Fibroblast of pulmonary artery (primary cell): Measurements from ENCODE around the gene TMOD3.

Experiments used
- DNase-seq: peaks from one replicate; pipeline ENCODE4 v3.0.0-alpha.2; 2010; ENCODE audit warnings: low read depth
- H3K4me3 ChIP-seq: replicated peaks from 2 replicates; pipeline ENCODE4 v1.5.1; 2011; ENCODE audit warnings: low read depth, mild to moderate bottlenecking, control low read depth, low read length, moderate library complexity
- TF ChIP-seq, protein P1 (sequence below): IDR thresholded peaks from 2 replicates; pipeline ENCODE4 v1.5.1; 2011; ENCODE audit warnings: mild to moderate bottlenecking, control low read depth, low read length, inconsistent platforms; ENCODE audit errors: missing control alignments

Gene TMOD3

DNA sequence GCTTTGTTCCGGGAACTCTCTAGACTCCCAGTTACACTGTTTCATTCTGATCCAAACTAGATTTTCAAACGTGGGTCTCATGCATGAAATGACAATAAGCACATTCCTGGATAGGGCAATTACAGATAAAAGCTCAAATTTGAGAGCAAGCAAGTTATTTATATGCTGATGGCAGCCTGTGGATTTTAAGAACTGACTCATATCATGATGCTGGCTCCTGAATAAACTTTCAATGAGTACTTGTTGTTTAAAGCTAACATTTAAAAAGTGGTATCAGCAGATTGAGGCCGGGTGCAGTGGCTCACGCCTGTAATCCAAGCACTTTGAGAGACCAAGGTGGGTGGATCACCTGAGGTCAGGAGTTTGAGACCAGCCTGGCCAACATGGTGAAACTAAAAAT lies 75.5 kb downstream of the TMOD3 start:
- TF ChIP-seq, protein P1, sequence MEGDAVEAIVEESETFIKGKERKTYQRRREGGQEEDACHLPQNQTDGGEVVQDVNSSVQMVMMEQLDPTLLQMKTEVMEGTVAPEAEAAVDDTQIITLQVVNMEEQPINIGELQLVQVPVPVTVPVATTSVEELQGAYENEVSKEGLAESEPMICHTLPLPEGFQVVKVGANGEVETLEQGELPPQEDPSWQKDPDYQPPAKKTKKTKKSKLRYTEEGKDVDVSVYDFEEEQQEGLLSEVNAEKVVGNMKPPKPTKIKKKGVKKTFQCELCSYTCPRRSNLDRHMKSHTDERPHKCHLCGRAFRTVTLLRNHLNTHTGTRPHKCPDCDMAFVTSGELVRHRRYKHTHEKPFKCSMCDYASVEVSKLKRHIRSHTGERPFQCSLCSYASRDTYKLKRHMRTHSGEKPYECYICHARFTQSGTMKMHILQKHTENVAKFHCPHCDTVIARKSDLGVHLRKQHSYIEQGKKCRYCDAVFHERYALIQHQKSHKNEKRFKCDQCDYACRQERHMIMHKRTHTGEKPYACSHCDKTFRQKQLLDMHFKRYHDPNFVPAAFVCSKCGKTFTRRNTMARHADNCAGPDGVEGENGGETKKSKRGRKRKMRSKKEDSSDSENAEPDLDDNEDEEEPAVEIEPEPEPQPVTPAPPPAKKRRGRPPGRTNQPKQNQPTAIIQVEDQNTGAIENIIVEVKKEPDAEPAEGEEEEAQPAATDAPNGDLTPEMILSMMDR = no peak
- DNase-seq = no peak
- H3K4me3 ChIP-seq = no peak overlapping the region

DNA sequence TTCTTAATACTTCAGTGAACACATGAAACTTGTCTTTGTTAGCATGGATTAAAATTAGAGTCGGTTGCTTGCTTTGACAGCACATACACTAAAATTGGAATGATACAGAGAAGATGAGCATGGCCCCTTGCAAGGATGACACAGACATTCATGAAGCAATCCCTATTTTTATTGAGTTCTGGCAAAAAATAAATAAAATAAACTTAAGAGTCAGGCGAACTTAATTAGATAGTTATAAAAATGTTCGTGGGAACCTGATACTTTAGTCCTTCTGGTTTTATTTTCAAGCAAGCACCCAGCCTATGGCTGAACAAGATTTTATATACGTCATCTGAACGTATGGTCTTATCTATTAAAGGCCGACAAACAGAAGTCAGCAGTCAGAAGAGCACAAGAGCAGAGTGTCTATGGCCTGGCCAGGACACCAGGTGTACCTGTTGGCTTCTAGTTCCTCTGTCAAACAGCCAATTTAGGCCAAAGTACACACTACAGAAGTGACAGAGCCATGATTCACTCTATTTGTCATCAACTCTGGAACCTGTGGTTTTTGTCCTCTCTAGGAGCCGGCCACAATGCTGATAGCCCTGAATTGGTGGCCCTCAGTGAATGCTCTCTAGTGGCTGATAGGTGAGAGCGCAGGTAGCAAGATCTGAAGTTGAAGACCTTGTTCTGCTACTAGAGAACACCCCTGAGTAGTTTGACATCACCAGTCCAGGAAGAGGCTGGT lies 77.8 kb downstream of the TMOD3 start:
- no peak overlapping the region for H3K4me3 ChIP-seq
- DNase-seq = no peak
- TF ChIP-seq, protein P1 = no peak

DNA sequence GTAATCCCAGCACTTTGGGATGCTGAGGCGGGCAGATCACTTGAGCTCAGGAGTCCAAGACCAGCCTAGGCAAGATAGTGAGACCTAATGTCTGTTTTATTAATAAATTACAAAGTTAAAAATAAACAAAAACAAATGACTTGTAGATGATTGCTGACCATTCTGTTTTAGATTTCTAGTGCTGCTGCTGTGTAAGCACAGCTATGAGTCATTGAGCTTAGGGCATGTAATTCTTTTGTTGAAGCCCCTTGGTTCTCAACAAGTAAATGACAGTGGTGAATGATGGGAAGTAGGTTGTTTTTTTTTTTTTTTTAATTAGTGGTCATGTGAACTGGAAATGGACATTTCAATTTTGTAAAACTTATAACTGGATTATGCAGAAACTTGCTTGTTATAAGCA lies 78.9 kb downstream of the TMOD3 start:
- DNase-seq = peak; percentile 23
- no peak overlapping the region for H3K4me3 ChIP-seq
- TF ChIP-seq, protein P1 = no peak

DNA sequence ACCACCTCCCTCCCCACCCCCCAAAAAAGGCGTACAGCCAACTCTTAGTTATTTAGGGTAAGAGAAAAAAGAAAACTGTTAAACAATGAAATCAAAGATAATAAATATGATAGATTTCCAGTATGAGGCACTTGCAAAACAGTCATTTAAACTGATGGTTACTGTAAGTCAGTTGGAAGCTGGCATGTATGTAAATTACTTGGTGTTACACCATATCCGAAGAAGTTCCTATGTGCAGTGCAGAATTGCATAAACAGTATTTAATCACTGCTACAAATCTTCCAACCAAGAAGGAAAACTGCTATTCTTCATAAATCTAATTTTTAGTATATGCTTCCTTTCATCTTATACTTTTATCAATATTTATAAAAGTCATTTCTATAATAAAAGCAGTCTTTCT lies 80.1 kb downstream of the TMOD3 start:
- TF ChIP-seq, protein P1 = no peak
- no peak for DNase-seq
- H3K4me3 ChIP-seq = no peak overlapping the region

DNA sequence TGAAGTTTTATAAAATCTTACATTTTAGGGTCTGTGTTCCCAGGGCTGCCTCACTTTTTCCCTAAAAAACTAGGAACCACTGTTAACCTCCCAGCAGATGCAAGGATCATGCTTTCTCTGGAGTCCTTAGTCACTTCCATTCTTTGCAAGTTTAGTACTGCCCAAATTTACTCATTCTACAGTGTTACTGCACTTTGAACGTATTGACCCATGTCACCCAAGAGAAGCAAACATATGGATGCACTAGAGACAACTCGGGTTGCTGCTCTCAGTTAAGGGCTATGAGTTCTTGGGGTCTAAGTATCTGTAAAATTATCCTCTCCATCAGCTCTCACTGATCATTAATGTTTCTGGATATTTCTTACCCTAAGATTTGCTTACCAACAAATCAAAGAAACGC lies 83.1 kb downstream of the TMOD3 start:
- DNase-seq = no peak
- H3K4me3 ChIP-seq = no peak overlapping the region
- TF ChIP-seq, protein P1 = no peak

DNA sequence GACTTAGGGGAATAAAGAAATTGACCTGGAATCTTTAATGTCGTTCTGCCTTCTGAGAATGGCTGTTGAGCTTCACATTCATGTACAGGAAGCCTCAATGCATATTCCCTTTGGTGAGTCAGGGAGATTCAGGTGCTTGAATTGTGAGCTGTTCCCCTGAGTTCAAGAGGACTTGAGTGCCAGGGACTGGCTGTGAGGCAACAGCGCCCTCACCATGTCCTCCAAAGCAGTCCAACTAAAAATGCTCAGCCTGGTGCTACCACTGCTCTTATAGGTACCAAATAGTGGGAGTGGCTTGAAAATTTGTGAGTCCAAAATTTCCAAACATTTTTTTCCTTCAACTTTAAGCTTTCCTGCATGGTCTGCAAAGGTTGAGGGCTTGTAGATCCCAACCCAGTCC lies 88.0 kb downstream of the TMOD3 start:
- H3K4me3 ChIP-seq = no peak overlapping the region
- peak; percentile 46 for DNase-seq
- TF ChIP-seq, protein P1 = peak; percentile 46
